H1 (cell line): ENCODE data around the gene EPG5. TPM values are rescaled to one million over a fixed set of nuclear protein-coding genes. Genes with fewer than 3 reads are reported as not detected.

Source experiments
- BACH1 ChIP-seq: IDR thresholded peaks from 2 replicates; pipeline ENCODE4 v1.6.1; 2012; ENCODE audit warnings: low read length, improper control_type of control experiment
- KDM1A ChIP-seq: fragments of 200-600, 300-600 bp; sonication (generic); IDR thresholded peaks from 2 replicates; pipeline ENCODE4 v1.7.1; 2016; ENCODE audit warnings: mild to moderate bottlenecking, low read length, borderline replicate concordance
- NANOG ChIP-seq: IDR thresholded peaks from 2 replicates; pipeline ENCODE4 v1.6.1; 2011; ENCODE audit warnings: low read length, low read depth, mild to moderate bottlenecking, inconsistent platforms; ENCODE audit not compliant: insufficient read depth, poor library complexity, severe bottlenecking
- NRF1 ChIP-seq: IDR thresholded peaks from 2 replicates; pipeline ENCODE4 v1.6.1; 2011; ENCODE audit warnings: mild to moderate bottlenecking, low read depth, low read length, improper control_type of control experiment
- TCF12 ChIP-seq: IDR thresholded peaks from 2 replicates; pipeline ENCODE4 v1.6.1; 2011; ENCODE audit warnings: low read depth, mild to moderate bottlenecking, low read length
- TEAD4 ChIP-seq: IDR thresholded peaks from 2 replicates; pipeline ENCODE4 v1.6.1; 2012; ENCODE audit warnings: low read depth, low read length, inconsistent platforms, mixed read lengths
- YY1 ChIP-seq: IDR thresholded peaks from 2 replicates; pipeline ENCODE4 v1.6.1; 2011; ENCODE audit warnings: low read depth, mild to moderate bottlenecking, low read length
- polyA plus RNA-seq, 7 experiments: library from polyadenylated mRNA; depleted of rRNA in 3 of 7; stranded (reverse) in 5 of 7; unstranded in 2 of 7; fragments of >200 nt in 5 of 7; fragments of 200-250 nt in 2 of 7; gene quantifications; 1 replicate in 5 of 7; 2 replicates in 1 of 7; 4 replicates in 1 of 7; pipeline versions ENCODE4 v1.2.1 to v1.2.3, GENCODE V29; 2011 to 2013; ENCODE audit warnings: missing spikeins in 2 of 7, mixed read lengths in 2 of 7
- total RNA-seq: library from RNA; stranded (reverse); fragmentation: NEBNext Ultra II Directional; extraction: Animal tissue kit (Norgen Biotek cat#: 25700); gene quantifications from 2 replicates; pipeline ENCODE4 v1.2.1, GENCODE V29; 2021
- TF ChIP-seq, protein P1 (sequence below), 3 experiments: IDR thresholded peaks; 1 replicate in 2 of 3; 2 replicates in 1 of 3; pipeline versions ENCODE4 v1.5.1 to v1.6.1; 2011; ENCODE audit warnings: low read length in 3 of 3, mild to moderate bottlenecking in 3 of 3, inconsistent platforms in 2 of 3, low read depth in 1 of 3, moderate library complexity in 1 of 3; ENCODE audit not compliant: insufficient read depth in 1 of 3; ENCODE audit errors: control extremely low read depth in 1 of 3
- TF ChIP-seq, protein P2 (sequence below): IDR thresholded peaks from 2 replicates; pipeline ENCODE4 v1.6.1; 2011; ENCODE audit warnings: low read length, improper control_type of control experiment

The EPG5 gene
- total and polyA plus RNA-seq, 2 of the 8 experiments (the other 6 are each of a cell fraction or from before 2014, with no cell fraction given): 14.1 to 18.3 TPM

DNA sequence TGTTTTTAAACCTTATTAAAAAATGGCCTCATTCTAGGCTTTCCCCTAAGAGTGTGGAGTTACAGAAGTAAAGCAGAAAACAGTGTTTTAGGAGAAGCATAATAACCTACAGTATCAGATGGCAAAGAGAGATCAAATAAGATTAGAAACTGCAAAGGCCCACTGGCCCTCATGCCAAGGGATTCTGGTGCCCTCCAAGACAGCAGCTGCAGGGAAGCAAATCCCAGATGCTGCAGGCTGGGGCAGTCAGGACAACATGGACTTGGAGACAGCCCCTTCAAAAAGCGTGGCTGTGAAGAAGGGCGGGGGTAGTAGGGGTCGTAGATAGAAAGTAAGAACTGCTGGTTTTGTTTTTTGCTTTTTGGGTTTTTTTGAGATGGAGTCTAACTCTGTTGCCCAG lies 28.3 kb upstream of the EPG5 start (continued):
- TF ChIP-seq, protein P1, sequence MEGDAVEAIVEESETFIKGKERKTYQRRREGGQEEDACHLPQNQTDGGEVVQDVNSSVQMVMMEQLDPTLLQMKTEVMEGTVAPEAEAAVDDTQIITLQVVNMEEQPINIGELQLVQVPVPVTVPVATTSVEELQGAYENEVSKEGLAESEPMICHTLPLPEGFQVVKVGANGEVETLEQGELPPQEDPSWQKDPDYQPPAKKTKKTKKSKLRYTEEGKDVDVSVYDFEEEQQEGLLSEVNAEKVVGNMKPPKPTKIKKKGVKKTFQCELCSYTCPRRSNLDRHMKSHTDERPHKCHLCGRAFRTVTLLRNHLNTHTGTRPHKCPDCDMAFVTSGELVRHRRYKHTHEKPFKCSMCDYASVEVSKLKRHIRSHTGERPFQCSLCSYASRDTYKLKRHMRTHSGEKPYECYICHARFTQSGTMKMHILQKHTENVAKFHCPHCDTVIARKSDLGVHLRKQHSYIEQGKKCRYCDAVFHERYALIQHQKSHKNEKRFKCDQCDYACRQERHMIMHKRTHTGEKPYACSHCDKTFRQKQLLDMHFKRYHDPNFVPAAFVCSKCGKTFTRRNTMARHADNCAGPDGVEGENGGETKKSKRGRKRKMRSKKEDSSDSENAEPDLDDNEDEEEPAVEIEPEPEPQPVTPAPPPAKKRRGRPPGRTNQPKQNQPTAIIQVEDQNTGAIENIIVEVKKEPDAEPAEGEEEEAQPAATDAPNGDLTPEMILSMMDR (IDR thresholded peaks at IDR 0.05; ENCODE audit: control extremely low read depth in 1 of 3, insufficient read depth in 1 of 3, low read depth in 1 of 3, low read length in 3 of 3): no peak
- TF ChIP-seq TCF12: no peak
- no peak for TF ChIP-seq KDM1A
- TF ChIP-seq NANOG: no peak
- TF ChIP-seq NRF1: no peak
- TF ChIP-seq BACH1: no peak
- TF ChIP-seq, protein P2, sequence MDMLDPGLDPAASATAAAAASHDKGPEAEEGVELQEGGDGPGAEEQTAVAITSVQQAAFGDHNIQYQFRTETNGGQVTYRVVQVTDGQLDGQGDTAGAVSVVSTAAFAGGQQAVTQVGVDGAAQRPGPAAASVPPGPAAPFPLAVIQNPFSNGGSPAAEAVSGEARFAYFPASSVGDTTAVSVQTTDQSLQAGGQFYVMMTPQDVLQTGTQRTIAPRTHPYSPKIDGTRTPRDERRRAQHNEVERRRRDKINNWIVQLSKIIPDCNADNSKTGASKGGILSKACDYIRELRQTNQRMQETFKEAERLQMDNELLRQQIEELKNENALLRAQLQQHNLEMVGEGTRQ: no peak
- TF ChIP-seq YY1: no peak
- TF ChIP-seq TEAD4: no peak
